WTC11 (cell line): Measurements from ENCODE around the gene PDE4B. TPM values are rescaled to one million over a fixed set of nuclear protein-coding genes. Genes with fewer than 3 reads are reported as not detected.

Experiments
- ATAC-seq: fragments of 200-7000 bp; cut with Tn5 transposase; 2 replicates; pipeline ENCODE4 v1.10.0; 2021; ENCODE audit warnings: mild to moderate bottlenecking, moderate library complexity
- CTCF ChIA-PET: fragments of 300-600 bp; sonication (Branson Sonifier 250); formaldehyde crosslinking; loops from one replicate; lab custom pipeline; 2021; ENCODE audit warnings: antibody characterized with exemption; lab: Charles Lee
- POLR2A ChIA-PET: fragments of 350-600 bp; sonication (Branson Sonifier 250); formaldehyde crosslinking; loops from one replicate; lab custom pipeline; 2021; ENCODE audit warnings: antibody characterized with exemption; lab: Charles Lee
- DNase-seq: peaks from one replicate; pipeline ENCODE4 v3.0.0; 2021; ENCODE audit warnings: low spot score
- H3K27ac Mint-ChIP-seq: 2 replicates; pipeline ENCODE4 v1.8.0; 2021; ENCODE audit warnings: mixed read lengths
- H3K27me3 Mint-ChIP-seq: 2 replicates; pipeline ENCODE4 v1.8.0; 2021; ENCODE audit warnings: low read depth, mild to moderate bottlenecking, moderate library complexity, mixed read lengths
- H3K36me3 Mint-ChIP-seq: 2 replicates; pipeline ENCODE4 v1.8.0; 2021; ENCODE audit warnings: mixed read lengths
- H3K4me1 Mint-ChIP-seq: 2 replicates; pipeline ENCODE4 v1.8.0; 2022; ENCODE audit warnings: mixed read lengths
- H3K4me3 Mint-ChIP-seq: 2 replicates; pipeline ENCODE4 v1.8.0; 2021; ENCODE audit warnings: mild to moderate bottlenecking, moderate library complexity, mixed read lengths
- H3K9me3 Mint-ChIP-seq: 2 replicates; pipeline ENCODE4 v1.8.0; 2021; ENCODE audit warnings: mixed read lengths
- ATF2 ChIP-seq: sonication (generic); formaldehyde crosslinking; IDR thresholded peaks from 2 replicates; pipeline ENCODE4 v1.8.1; 2022; ENCODE audit warnings: low read depth, missing genetic modification reagents, borderline replicate concordance
- E2F1 ChIP-seq: sonication (generic); formaldehyde crosslinking; IDR thresholded peaks from 2 replicates; pipeline ENCODE4 v1.8.0; 2022; ENCODE audit warnings: mild to moderate bottlenecking, missing genetic modification reagents
- ELF4 ChIP-seq: sonication (generic); formaldehyde crosslinking; IDR thresholded peaks from 2 replicates; pipeline ENCODE4 v1.8.1; 2022; ENCODE audit warnings: low read depth, mild to moderate bottlenecking, moderate library complexity, missing genetic modification reagents
- EMX1 ChIP-seq: fragments of 250-450 bp; sonication (Bioruptor Pico); IDR thresholded peaks from 2 replicates; pipeline ENCODE4 v1.8.0; 2021; ENCODE audit warnings: mild to moderate bottlenecking
- ESRRA ChIP-seq: sonication (generic); formaldehyde crosslinking; IDR thresholded peaks from 2 replicates; pipeline ENCODE4 v1.8.1; 2022; ENCODE audit warnings: mild to moderate bottlenecking, missing genetic modification reagents, borderline replicate concordance
- MXD4 ChIP-seq: fragments of 250-450 bp; sonication (Bioruptor Pico); IDR thresholded peaks from 2 replicates; pipeline ENCODE4 v1.8.0; 2021; ENCODE audit warnings: mild to moderate bottlenecking, moderate library complexity, borderline replicate concordance
- PRDM15 ChIP-seq: sonication (generic); formaldehyde crosslinking; IDR thresholded peaks from 2 replicates; pipeline ENCODE4 v1.8.0; 2022; ENCODE audit warnings: missing genetic modification reagents
- TEAD4 ChIP-seq: sonication (generic); formaldehyde crosslinking; IDR thresholded peaks from 2 replicates; pipeline ENCODE4 v1.8.0; 2022; ENCODE audit warnings: mild to moderate bottlenecking, missing genetic modification reagents
- ZNF219 ChIP-seq: sonication (generic); formaldehyde crosslinking; IDR thresholded peaks from 2 replicates; pipeline ENCODE4 v1.8.0; 2023; ENCODE audit warnings: missing genetic modification reagents, mild to moderate bottlenecking, borderline replicate concordance
- ZNF263 ChIP-seq: sonication (generic); formaldehyde crosslinking; IDR thresholded peaks from 2 replicates; pipeline ENCODE4 v1.8.1; 2022; ENCODE audit warnings: low read depth, mild to moderate bottlenecking, moderate library complexity, missing genetic modification reagents
- ZNF317 ChIP-seq: sonication (generic); formaldehyde crosslinking; IDR thresholded peaks from 2 replicates; pipeline ENCODE4 v1.8.1; 2023; ENCODE audit warnings: low read depth, mild to moderate bottlenecking, moderate library complexity, missing genetic modification reagents, borderline replicate concordance
- ZNF396 ChIP-seq: fragments of 250-450 bp; sonication (Bioruptor Pico); IDR thresholded peaks from 2 replicates; pipeline ENCODE4 v1.8.0; 2021; ENCODE audit warnings: mild to moderate bottlenecking, moderate library complexity, borderline replicate concordance
- total RNA-seq: library from RNA; stranded (reverse); gene quantifications from 3 replicates; pipeline ENCODE4 v1.2.3, GENCODE V29; 2021
- TF ChIP-seq, protein P1 (sequence below): fragments of 250-450 bp; sonication (Bioruptor Pico); IDR thresholded peaks from 2 replicates; pipeline ENCODE4 v1.9.0; 2021; ENCODE audit warnings: mild to moderate bottlenecking
- TF ChIP-seq, protein P2 (sequence below): sonication (generic); formaldehyde crosslinking; IDR thresholded peaks from 2 replicates; pipeline ENCODE4 v1.8.0; 2022; ENCODE audit warnings: mild to moderate bottlenecking, missing genetic modification reagents
- TF ChIP-seq, protein P3 (sequence below): sonication (generic); formaldehyde crosslinking; IDR thresholded peaks from 2 replicates; pipeline ENCODE4 v1.8.1; 2022; ENCODE audit warnings: low read depth, mild to moderate bottlenecking, moderate library complexity, missing genetic modification reagents, borderline replicate concordance

PDE4B gene
- total RNA-seq, 1 experiment from 2014 or later, result 8.0 TPM

DNA sequence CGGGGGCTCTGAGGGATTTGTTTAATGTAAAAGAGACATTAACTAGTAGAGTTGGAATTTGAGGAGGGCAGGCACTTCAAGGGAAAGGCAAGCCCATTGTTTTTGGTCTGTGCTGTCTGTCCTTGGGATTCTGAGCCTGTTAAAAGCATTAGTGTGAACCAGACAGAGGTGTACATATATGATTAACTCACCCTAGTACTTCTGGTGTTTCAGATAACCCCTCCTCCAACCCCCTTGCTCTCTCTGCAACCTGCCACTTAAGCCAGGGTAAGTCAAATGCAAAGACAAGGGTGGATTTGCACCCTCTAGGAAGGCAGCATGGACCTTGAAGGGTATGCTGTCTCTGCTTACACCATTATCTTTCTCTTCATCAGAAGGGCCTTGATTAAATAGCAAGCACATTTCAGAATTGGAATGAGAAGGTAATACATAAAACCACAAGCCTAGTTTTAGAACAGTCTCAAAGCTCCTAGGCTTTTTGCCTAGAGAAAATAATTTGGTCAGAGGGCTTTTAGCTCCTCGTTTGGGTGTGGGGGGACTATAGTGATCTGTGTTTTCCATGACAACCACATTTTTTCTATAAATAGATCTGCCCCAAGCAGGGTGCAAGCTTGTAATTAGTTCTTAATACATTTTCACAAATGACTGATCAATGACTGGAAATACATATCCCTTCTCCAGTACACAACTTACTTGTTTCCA lies 620.6 kb downstream of the PDE4B start:
- DNase-seq, result no peak
- Mint-ChIP-seq H3K27me3 (peaks cover 3% of the 10 kb centered on the region; the same call in 1 of the 2 replicates), H3K36me3 (peaks cover 34% of the 10 kb centered on the region), H3K27ac (no peak overlapping the region), H3K4me1 (no peaks in the 10 kb centered on the region), H3K9me3 (peaks cover 63% of the 10 kb centered on the region)
- CTCF ChIA-PET, result no interaction called here
- TF ChIP-seq ZNF317 (CRISPR knock-in tag), result no peak
- no peak for TF ChIP-seq ZNF219 (CRISPR knock-in tag)
- TF ChIP-seq ESRRA (CRISPR knock-in tag), result no peak
- TF ChIP-seq, protein P1, sequence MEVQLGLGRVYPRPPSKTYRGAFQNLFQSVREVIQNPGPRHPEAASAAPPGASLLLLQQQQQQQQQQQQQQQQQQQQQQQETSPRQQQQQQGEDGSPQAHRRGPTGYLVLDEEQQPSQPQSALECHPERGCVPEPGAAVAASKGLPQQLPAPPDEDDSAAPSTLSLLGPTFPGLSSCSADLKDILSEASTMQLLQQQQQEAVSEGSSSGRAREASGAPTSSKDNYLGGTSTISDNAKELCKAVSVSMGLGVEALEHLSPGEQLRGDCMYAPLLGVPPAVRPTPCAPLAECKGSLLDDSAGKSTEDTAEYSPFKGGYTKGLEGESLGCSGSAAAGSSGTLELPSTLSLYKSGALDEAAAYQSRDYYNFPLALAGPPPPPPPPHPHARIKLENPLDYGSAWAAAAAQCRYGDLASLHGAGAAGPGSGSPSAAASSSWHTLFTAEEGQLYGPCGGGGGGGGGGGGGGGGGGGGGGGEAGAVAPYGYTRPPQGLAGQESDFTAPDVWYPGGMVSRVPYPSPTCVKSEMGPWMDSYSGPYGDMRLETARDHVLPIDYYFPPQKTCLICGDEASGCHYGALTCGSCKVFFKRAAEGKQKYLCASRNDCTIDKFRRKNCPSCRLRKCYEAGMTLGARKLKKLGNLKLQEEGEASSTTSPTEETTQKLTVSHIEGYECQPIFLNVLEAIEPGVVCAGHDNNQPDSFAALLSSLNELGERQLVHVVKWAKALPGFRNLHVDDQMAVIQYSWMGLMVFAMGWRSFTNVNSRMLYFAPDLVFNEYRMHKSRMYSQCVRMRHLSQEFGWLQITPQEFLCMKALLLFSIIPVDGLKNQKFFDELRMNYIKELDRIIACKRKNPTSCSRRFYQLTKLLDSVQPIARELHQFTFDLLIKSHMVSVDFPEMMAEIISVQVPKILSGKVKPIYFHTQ (CRISPR knock-in tag), result no peak
- TF ChIP-seq, protein P2, sequence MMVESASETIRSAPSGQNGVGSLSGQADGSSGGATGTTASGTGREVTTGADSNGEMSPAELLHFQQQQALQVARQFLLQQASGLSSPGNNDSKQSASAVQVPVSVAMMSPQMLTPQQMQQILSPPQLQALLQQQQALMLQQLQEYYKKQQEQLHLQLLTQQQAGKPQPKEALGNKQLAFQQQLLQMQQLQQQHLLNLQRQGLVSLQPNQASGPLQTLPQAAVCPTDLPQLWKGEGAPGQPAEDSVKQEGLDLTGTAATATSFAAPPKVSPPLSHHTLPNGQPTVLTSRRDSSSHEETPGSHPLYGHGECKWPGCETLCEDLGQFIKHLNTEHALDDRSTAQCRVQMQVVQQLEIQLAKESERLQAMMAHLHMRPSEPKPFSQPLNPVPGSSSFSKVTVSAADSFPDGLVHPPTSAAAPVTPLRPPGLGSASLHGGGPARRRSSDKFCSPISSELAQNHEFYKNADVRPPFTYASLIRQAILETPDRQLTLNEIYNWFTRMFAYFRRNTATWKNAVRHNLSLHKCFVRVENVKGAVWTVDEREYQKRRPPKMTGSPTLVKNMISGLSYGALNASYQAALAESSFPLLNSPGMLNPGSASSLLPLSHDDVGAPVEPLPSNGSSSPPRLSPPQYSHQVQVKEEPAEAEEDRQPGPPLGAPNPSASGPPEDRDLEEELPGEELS, result no peak
- TF ChIP-seq, protein P3, sequence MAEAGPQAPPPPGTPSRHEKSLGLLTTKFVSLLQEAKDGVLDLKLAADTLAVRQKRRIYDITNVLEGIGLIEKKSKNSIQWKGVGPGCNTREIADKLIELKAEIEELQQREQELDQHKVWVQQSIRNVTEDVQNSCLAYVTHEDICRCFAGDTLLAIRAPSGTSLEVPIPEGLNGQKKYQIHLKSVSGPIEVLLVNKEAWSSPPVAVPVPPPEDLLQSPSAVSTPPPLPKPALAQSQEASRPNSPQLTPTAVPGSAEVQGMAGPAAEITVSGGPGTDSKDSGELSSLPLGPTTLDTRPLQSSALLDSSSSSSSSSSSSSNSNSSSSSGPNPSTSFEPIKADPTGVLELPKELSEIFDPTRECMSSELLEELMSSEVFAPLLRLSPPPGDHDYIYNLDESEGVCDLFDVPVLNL, result no peak
- no peak for TF ChIP-seq TEAD4 (CRISPR knock-in tag)
- TF ChIP-seq EMX1, result no peak
- TF ChIP-seq PRDM15 (CRISPR knock-in tag), result no peak
- no peak for TF ChIP-seq ZNF263 (CRISPR knock-in tag)
- no peak for TF ChIP-seq ZNF396
- TF ChIP-seq ATF2 (CRISPR knock-in tag), result no peak
- no peak for TF ChIP-seq MXD4
- TF ChIP-seq E2F1, result no peak
- no peak for TF ChIP-seq ELF4 (CRISPR knock-in tag)
- TF ChIP-seq, all 79 proteins: peak for 0
- ATAC-seq, result no peak
- POLR2A ChIA-PET, result no interaction called here
- no peak overlapping the region for H3K4me3 Mint-ChIP-seq
